Fibroblast of skin of left quadriceps (primary cell): Measurements from ENCODE around the gene CCDC116.
"Not testable (repeated sequence)": the region's sequence is repeated elsewhere in the genome, so short reads cannot be mapped to it uniquely, and the experiment has no call there.

Experiments used
- DNase-seq, 2 experiments: peaks; one replicate each; pipeline ENCODE4 v3.0.0-alpha.2; 2013; ENCODE audit warnings: low read depth in 2 of 2

The CCDC116 gene

DNA sequence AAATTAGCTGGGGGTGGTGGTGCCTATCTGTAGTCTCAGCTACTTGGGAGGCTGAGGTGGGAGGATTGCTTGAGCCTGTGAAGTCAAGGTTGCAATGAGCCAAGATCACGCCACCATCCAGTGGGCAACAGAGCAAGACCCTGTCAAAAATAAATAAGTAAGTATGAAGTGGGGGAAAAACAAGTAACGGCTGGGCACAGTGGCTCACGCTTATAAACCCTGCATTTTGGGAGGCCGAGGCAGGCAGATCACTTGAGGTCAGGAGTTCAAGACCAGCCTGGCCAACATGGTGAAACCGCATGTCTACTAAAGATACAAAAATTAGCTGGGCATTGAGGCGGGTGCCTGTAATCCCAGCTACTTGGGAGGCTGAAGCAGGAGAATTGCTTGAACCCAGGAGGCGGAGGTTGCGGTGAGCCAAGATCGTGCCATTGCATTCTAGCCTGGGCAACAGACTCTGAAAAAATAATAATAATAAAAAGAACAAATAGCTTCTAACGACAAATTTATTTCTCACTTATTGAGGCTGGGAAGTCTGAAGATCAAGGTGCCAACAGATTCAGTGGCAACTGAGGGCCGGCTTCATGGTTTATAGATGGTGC, 22.9 kb upstream of the CCDC116 start:
- DNase-seq, result not testable (repeated sequence)

- no peak for DNase-seq
Observed at GRCh38 chr22:21611210-21611977, 21.2 kb upstream of the CCDC116 start.

DNA sequence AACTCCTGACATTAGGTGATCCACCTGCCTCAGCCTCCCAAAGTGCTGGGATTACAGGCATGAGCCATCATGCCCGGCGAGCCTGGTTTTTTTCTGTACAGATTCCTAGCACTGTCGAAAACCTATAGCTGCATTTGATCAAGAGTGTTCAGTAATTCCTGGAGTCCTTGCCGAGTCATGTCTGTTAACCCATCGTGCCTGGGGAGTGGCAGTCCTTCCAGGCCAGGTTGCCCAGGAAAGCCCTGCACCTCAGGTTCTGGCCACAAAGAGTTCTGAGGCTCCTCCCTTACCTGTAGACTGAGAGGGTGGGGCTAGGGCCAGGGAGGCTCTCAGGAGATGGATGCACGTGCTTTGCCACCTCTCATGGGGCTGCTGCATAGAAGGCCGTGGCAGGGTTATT, 19.7 kb upstream of the CCDC116 start:
- DNase-seq, result no peak

DNA sequence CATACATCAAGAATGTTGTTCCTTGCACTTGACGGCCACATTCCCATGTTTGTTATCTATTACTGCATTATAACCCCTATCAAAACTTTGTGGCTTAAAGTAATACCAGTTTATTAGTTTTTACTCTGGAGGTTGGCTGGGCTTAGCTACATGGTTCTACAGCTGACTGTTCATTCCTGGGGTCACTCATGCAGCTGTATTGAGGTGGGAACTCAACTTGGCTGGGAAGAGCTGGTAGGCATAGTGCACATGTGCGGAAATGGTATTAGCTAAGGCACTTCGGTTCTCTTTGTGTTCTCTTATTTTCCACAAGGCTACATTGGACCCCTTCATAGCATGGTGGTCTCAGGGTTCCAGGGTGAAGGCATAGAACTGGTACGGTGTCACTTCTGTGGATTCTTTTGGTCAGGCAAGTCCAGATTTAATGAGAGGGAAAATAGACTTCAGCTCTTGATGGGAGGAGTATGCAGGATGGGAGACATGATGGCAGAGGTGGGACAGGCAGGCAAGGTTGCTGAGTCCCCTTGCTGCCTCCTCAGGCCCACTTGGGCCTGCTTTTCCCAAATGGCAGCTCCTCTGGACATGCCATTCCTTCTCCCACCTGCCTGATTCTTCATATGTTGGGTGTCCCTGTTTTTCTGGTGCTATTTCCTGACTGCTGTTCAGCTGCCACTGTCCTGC, 18.9 kb upstream of the CCDC116 start:
- DNase-seq, result no peak

DNA sequence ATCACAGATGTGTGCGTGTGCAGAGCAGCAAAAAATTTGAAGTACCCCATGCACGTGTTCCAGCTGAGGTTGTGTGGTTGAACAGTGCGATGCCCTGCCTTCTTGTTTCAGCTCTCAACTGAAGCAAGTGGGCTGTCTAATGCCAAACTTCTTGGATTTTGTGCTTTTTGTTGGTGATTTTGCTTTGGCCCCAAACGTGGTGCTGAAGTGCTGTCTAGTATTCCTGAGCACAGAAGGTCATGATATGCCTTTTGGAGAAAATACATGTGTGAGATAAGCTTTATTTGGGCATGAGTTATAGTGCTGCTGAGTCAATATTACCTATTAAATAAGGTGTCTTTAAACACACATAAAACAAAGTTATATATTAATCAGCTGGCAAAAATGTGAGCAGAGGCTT, 16.8 kb upstream of the CCDC116 start:
- DNase-seq, result no peak

DNA sequence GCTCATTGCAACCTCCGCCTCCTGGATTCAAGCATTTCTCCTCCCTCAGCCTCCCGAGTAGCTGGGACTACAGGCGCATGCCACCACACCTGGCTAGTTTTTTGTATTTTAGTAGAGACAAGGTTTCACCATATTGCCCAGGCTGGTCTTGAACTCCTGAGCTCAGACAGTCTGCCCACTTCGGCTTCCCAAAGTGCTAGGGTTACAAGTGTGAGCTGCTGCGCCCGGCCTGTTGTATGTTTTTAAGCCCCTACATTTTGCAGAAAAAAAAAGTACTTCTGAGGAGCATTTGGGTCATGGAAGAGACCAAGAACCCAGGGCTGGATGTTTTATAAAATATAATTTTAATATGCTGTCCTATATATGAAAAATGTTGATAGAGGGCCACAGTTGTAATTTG, 15.2 kb upstream of the CCDC116 start:
- DNase-seq, result not testable (repeated sequence)

DNA sequence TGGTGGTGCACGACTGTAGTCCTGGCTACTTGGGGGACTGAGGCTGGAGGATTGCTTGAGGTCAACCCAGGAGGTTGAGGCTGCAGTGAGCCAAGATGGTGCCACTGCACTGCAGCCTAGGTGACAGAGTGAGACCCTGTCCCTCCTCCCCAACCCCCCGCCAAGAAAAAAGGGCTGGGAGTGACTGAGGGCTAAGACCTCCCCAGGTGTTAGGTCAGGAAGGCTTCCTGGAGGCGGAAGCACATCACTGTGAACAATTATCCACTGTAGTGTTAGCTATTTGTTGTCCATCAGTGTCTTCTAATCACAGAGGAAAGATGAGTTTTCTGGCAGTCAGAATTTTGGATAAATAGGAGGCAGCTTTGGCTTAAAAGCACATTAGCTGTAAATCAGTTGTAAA, 11.5 kb upstream of the CCDC116 start:
- DNase-seq, result no peak

GRCh38 chr22:21622011-21622918, 10.3 kb upstream of the CCDC116 start:
- DNase-seq, result no peak

DNA sequence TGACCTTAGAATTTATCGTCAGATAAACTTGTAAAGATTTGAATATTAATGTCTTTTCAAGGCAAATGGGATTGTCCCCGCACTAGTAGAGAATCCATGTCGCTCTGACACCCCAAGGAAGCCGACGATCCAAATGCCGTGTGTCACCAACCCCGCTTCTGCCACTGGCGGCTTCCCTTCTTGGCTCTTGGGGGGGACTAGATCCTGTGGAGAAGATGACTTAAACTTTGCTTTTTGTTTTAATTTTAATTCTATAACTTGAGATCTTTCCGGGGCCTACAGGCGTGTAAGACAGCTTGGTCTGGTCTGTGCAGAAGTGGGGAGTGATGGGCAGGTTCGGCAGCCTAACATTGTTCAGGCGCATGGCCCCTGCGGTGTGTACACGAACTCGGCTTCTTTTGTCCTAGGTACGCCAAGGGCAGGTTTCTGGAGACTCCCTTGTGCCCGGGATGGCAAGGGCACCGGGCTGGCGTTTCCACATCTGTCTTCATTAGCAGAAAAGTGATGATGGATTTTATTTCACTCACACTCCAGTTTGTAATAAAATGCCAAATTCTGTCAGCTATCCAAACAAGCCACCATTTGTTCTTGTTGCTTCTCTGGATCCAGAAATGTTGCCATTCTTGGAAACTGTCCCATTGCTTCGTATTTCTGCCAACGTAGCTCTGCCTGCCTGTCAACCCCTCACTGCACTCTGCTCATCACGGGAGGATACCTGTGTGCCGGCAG, 9.5 kb upstream of the CCDC116 start:
- no peak for DNase-seq

- DNase-seq, result no peak
Observed at GRCh38 chr22:21623648-21623970, 9.0 kb upstream of the CCDC116 start.

- DNase-seq, result no peak
Observed at GRCh38 chr22:21624120-21624879, 8.3 kb upstream of the CCDC116 start.

- DNase-seq, result no peak
Observed at GRCh38 chr22:21624880-21625791, 7.4 kb upstream of the CCDC116 start.

- DNase-seq, result no peak
Observed at GRCh38 chr22:21626073-21626734, 6.4 kb upstream of the CCDC116 start.

GRCh38 chr22:21626735-21627469, 5.7 kb upstream of the CCDC116 start:
- no peak for DNase-seq

DNA sequence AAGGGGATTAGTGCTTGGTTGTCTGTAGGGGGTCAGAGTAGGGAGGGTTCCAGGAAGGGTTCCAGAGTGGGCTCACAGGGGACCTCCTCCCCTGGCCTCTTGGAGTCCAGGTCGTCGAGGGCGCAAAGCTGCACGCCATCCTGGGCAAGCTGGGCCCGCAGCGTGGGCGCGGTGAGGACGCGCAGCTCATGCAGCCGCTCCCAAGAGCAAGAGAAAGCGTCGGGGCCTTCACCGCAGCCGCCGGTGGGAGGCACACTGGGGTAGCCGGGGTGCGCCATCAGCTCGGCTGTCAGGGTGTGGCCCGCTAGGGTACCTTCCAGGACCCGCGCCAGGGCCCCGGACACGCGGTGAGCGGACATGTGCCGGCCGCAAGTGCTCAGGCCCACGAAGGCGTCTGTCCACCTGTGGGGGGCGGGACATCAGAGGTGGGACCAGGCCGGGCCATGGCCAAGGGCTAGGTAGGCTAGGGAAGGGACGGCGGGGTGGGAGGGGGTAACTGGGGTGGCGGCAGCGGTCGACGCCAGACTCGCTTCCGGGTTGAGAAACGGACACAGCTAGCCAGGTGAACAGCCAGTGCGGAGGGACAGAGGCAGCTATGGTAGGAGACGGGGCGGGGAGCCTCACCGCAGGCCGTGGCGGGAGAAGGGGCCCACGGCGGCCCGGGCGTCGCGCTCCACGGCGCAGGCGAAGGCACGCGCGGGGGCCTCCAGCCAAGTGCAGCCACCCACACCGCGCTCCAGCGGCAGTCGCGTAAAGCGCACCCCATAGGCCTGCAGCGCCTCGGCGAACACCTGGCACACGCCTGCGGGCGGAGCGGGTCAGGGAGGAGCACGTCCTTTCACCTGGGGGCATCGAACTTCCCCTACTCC, 3.9 kb upstream of the CCDC116 start:
- no peak for DNase-seq

DNA sequence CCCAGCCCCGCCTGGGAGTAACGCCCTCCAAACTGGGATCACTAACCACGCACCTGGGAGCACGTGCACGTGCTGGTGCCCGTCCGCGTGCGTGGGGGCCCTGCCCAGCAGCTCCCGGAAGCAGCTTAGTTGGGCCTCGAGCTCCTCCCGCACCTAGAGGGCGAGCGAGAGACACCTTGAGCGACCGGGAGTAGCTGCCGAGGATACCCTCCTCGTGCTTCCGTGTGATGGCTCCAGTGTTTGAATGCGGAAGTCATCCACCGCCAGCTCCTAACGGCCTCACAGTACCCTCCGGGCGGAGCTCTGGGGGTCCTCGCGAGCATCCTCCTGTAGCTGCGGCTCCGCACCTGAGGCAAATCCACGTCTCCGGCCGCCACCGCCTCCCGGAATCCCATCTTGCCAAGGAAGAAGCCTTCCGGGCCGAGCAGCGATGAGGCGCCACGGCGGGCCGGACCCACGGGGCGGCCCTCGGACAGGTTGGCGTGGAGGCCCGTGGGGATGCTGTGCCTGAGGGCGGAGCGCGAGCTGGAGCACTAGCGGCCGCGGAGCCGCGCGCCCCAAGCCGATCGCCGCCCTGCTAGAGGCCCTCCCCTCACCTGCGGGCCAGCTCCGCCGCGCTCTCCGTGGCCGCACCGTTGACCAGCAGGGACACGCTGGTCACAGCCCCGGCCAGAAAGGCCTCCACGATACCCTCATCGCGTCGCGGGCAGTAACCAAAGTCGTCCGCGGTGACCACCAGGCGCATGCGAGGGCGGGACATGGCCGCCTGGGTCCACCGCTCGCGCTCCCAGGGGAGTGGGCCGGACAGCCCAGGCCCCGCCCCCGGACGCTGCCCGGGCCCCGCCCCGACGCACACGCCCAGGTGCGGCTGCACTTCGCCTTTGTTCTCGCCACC, 3.1 kb upstream of the CCDC116 start, which contains the start of gene YDJC:
YDJC (minus strand) TSS at position 768 of the 895 bp plus-strand sequence; CDS start at position 760, 8 bp downstream.
- DNase-seq, result peak; percentile 71 to 72
